ENCODE measurements around the gene OTULIN.

Gene OTULIN

DNA sequence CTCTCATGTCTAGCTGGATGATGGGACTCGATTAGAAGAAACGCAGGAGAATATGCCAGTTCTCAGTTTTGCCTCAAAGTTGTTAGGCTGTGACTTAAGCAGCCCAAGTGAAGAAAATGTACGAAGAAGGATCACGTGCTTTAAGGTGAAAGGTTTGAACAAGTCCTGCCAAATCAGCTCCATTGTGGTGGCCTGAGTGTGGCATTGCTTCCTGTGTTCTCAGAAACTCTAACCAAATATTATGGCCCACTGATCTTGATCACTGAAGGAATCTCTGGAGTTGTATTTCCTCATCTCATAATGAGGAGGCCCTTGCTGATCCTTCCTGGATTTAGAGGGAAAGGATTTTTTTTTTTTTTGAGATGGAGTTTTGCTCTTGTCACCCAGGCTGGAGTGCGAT lies 44.0 kb downstream of the OTULIN start:
- no peak for TF ChIP-seq BHLHE40 (IDR thresholded peaks at IDR 0.05; ENCODE audit: borderline replicate concordance)
- no peak for TF ChIP-seq ELF4 (IDR thresholded peaks at IDR 0.05)
- no peak for TF ChIP-seq ARNT (IDR thresholded peaks at IDR 0.05)
- no peak for TF ChIP-seq FOXK2 (IDR thresholded peaks at IDR 0.05)
- TF ChIP-seq NFRKB (IDR thresholded peaks at IDR 0.05), result no peak
- no peak for TF ChIP-seq LEF1 (IDR thresholded peaks at IDR 0.05; ENCODE audit: borderline replicate concordance)
- no peak for TF ChIP-seq TARDBP (IDR thresholded peaks at IDR 0.05)
- no peak for TF ChIP-seq FOXM1 (IDR thresholded peaks at IDR 0.05; ENCODE audit: borderline replicate concordance)
- TF ChIP-seq, protein P1, sequence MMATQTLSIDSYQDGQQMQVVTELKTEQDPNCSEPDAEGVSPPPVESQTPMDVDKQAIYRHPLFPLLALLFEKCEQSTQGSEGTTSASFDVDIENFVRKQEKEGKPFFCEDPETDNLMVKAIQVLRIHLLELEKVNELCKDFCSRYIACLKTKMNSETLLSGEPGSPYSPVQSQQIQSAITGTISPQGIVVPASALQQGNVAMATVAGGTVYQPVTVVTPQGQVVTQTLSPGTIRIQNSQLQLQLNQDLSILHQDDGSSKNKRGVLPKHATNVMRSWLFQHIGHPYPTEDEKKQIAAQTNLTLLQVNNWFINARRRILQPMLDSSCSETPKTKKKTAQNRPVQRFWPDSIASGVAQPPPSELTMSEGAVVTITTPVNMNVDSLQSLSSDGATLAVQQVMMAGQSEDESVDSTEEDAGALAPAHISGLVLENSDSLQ (IDR thresholded peaks at IDR 0.05), result no peak
- TF ChIP-seq L3MBTL2 (conservative IDR thresholded peaks at IDR 0.05), result no peak
- TF ChIP-seq CTBP1 (IDR thresholded peaks at IDR 0.05; ENCODE audit: borderline replicate concordance), result no peak
- no peak for TF ChIP-seq ZNF384 (IDR thresholded peaks at IDR 0.05)
- TF ChIP-seq SUZ12 (IDR thresholded peaks at IDR 0.05), result no peak
- TF ChIP-seq SP1 (IDR thresholded peaks at IDR 0.05), result no peak
- no peak for TF ChIP-seq FOXA1 (IDR thresholded peaks at IDR 0.05)
- TF ChIP-seq HDGF (IDR thresholded peaks at IDR 0.05; ENCODE audit: borderline replicate concordance), result no peak
- CTCF ChIA-PET, result interaction anchor here (1.0 to 1.2 kb wide), 2 partner anchors 19 to 295 kb away, joined by 4 to 7 read pairs; no protein-coding TSS in a partner anchor
- no peak for DNase-seq (ENCODE audit: extremely low spot score)
- POLR2A ChIA-PET, result no interaction called here

DNA sequence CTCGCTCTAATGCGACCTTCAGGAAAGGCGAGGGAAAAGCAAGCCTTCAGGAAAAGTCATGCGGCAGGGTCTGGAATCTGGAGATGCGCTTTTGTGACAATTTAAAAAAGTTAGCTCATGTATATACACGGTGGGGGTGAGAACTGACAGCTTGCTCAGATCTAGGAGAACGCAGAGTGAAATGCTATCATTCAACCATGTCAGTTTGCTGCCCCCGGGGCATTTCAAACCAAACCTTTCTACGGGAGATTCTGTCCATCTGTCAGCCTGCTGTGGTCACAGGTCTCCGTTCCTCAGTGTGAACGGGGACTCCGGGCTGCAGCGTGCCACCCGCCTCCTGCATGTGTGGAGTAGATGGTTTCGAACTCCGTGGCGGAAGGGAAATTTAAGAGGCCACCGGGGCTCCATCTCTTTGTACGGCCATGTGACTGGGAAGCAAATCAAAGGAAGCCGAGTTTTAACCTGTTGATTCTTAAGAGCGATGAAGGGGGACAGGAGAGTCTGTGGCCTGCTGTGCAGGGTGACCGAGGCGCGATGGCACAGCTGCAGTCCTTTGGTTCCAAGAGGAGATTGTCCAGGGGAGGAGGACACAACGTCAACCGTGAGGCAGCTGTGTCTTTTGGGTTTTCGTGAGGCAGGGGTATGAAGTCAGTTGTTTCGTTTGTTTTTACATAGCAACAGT lies 45.9 kb downstream of the OTULIN start:
- CTCF ChIA-PET, result interaction anchor here (0.6 kb wide), 1 partner anchor 17 kb away, joined by 3 read pairs; no protein-coding TSS in a partner anchor
- no peak for DNase-seq (ENCODE audit: extremely low spot score)
- TF ChIP-seq TARDBP (IDR thresholded peaks at IDR 0.05) (no peak), ARNT (IDR thresholded peaks at IDR 0.05) (no peak), LEF1 (IDR thresholded peaks at IDR 0.05; ENCODE audit: borderline replicate concordance) (no peak), FOXA1 (IDR thresholded peaks at IDR 0.05) (no peak), HDGF (IDR thresholded peaks at IDR 0.05; ENCODE audit: borderline replicate concordance) (no peak), BHLHE40 (IDR thresholded peaks at IDR 0.05; ENCODE audit: borderline replicate concordance) (no peak), NFRKB (IDR thresholded peaks at IDR 0.05) (no peak), ZNF384 (IDR thresholded peaks at IDR 0.05) (no peak), FOXM1 (IDR thresholded peaks at IDR 0.05; ENCODE audit: borderline replicate concordance) (no peak), SUZ12 (IDR thresholded peaks at IDR 0.05) (no peak), FOXK2 (IDR thresholded peaks at IDR 0.05) (no peak), SP1 (IDR thresholded peaks at IDR 0.05) (no peak), CTBP1 (IDR thresholded peaks at IDR 0.05; ENCODE audit: borderline replicate concordance) (no peak)
- TF ChIP-seq, protein P1 (IDR thresholded peaks at IDR 0.05), result no peak
- POLR2A ChIA-PET, result no interaction called here

DNA sequence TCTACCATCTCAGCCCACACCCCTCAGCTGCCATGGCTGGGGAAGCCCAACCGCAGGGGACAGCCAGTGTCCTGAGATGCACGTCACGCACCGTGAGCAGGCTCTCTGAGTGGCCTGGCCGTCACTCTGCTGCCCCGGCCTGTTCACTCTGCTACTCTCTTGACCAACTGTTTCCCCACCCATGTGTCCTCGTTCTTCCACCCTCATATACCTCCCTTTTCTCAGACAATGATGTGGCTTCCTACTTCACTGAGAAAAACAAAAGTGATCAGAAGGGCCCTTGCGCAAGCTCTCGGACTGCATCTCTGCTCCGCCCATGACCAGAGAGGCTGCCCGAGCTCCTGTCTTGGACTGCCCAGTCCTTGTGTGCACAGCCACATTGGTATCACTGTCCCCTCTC lies 47.6 kb downstream of the OTULIN start:
- ChIA-PET POLR2A (no interaction called here), CTCF (no interaction called here)
- TF ChIP-seq FOXA1 (IDR thresholded peaks at IDR 0.05), result no peak
- no peak for TF ChIP-seq HDGF (IDR thresholded peaks at IDR 0.05; ENCODE audit: borderline replicate concordance)
- no peak for TF ChIP-seq L3MBTL2 (conservative IDR thresholded peaks at IDR 0.05)
- TF ChIP-seq CTBP1 (IDR thresholded peaks at IDR 0.05; ENCODE audit: borderline replicate concordance), result no peak
- no peak for TF ChIP-seq FOXM1 (IDR thresholded peaks at IDR 0.05; ENCODE audit: borderline replicate concordance)
- TF ChIP-seq ELF4 (IDR thresholded peaks at IDR 0.05), result no peak
- no peak for TF ChIP-seq TARDBP (IDR thresholded peaks at IDR 0.05)
- no peak for TF ChIP-seq BHLHE40 (IDR thresholded peaks at IDR 0.05; ENCODE audit: borderline replicate concordance)
- no peak for TF ChIP-seq ZNF384 (IDR thresholded peaks at IDR 0.05)
- no peak for TF ChIP-seq FOXK2 (IDR thresholded peaks at IDR 0.05)
- no peak for TF ChIP-seq NFRKB (IDR thresholded peaks at IDR 0.05)
- DNase-seq (ENCODE audit: extremely low spot score), result no peak

DNA sequence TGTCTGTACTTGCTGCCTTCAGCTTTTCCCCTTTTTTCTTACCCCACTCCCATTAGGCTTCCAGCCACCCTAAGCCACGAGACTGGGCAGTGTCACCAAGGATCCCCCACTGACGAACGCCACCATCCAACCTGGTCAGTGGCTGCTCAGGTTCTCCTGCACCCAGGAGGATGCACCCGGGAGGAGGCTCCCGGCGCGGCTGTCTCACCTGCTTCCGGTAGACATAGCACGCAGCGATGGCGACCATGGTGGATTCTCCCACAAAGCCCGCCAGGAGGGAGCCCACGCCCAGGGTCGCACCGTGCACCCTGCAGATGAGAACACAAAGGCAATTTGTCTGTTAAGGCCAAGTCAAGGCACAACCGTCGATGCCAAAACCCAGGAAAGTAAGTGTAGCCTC lies 48.1 kb downstream of the OTULIN start:
- ChIA-PET CTCF (no interaction called here), POLR2A (no interaction called here)
- no peak for DNase-seq (ENCODE audit: extremely low spot score)
- no peak for TF ChIP-seq SUZ12 (IDR thresholded peaks at IDR 0.05)
- no peak for TF ChIP-seq SP1 (IDR thresholded peaks at IDR 0.05)
- TF ChIP-seq NFRKB (IDR thresholded peaks at IDR 0.05), result no peak
- TF ChIP-seq FOXA1 (IDR thresholded peaks at IDR 0.05), result no peak
- no peak for TF ChIP-seq CTBP1 (IDR thresholded peaks at IDR 0.05; ENCODE audit: borderline replicate concordance)
- no peak for TF ChIP-seq FOXK2 (IDR thresholded peaks at IDR 0.05)
- TF ChIP-seq TARDBP (IDR thresholded peaks at IDR 0.05), result no peak
- no peak for TF ChIP-seq ARNT (IDR thresholded peaks at IDR 0.05)
- TF ChIP-seq FOXM1 (IDR thresholded peaks at IDR 0.05; ENCODE audit: borderline replicate concordance), result no peak
- no peak for TF ChIP-seq LEF1 (IDR thresholded peaks at IDR 0.05; ENCODE audit: borderline replicate concordance)
- TF ChIP-seq BHLHE40 (IDR thresholded peaks at IDR 0.05; ENCODE audit: borderline replicate concordance), result no peak
- no peak for TF ChIP-seq ZNF384 (IDR thresholded peaks at IDR 0.05)
- TF ChIP-seq L3MBTL2 (conservative IDR thresholded peaks at IDR 0.05), result no peak
- TF ChIP-seq HDGF (IDR thresholded peaks at IDR 0.05; ENCODE audit: borderline replicate concordance), result no peak
- TF ChIP-seq, protein P1 (IDR thresholded peaks at IDR 0.05), result no peak
- no peak for TF ChIP-seq ELF4 (IDR thresholded peaks at IDR 0.05)

DNA sequence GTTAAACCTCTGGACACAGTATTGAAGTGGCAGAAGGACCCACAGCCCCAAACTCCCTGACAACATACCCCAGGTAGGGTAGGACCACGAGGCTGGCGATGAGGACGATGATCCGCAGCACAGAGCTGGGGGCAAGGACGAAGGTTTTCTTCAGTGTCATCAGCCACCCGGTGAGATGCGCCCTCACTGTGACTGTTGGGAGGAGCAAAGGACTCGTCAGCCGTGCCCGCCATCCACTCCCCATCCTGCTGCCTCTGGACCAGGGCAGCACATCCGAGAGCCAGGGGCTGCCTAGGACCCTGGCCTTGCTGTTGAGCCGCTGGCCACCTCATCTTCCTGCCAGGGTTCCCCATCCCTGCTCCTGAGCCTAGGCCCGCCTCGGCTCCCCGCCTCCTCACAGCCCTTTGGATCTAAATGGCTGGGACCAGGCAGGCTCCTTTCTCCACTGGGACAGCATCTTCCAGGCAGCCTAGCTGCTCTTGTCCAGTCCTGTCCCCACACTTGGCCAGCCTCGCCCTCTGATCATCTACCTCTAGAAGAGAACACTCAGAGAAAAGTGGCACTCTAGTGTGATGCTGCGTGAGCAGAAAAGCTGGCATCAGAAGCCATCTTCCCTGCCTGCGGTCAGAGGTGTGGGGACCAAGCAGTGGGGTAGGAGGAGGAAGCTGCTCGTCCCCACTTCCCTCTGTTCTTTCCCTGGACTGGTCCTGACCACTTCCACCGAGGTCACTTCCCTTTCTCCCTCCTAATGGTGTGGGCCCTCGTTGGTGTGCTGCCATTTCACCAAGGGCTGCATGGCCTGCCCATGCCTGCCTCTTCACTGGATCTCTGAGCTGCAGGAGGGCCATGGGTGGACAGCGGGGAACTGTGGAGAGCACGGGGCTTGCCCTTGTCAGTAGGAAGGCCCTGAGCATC lies 49.2 kb downstream of the OTULIN start:
- TF ChIP-seq, protein P1 (IDR thresholded peaks at IDR 0.05), result no peak
- TF ChIP-seq TARDBP (IDR thresholded peaks at IDR 0.05), result no peak
- no peak for TF ChIP-seq ZNF384 (IDR thresholded peaks at IDR 0.05)
- TF ChIP-seq LEF1 (IDR thresholded peaks at IDR 0.05; ENCODE audit: borderline replicate concordance), result no peak
- no peak for TF ChIP-seq FOXA1 (IDR thresholded peaks at IDR 0.05)
- no peak for TF ChIP-seq SP1 (IDR thresholded peaks at IDR 0.05)
- no peak for TF ChIP-seq ELF4 (IDR thresholded peaks at IDR 0.05)
- TF ChIP-seq HDGF (IDR thresholded peaks at IDR 0.05; ENCODE audit: borderline replicate concordance), result no peak
- TF ChIP-seq ARNT (IDR thresholded peaks at IDR 0.05), result no peak
- TF ChIP-seq FOXK2 (IDR thresholded peaks at IDR 0.05), result no peak
- no peak for TF ChIP-seq L3MBTL2 (conservative IDR thresholded peaks at IDR 0.05)
- TF ChIP-seq NFRKB (IDR thresholded peaks at IDR 0.05), result no peak
- TF ChIP-seq SUZ12 (IDR thresholded peaks at IDR 0.05), result no peak
- no peak for DNase-seq (ENCODE audit: extremely low spot score)
- ChIA-PET POLR2A (interaction anchor here (0.8 kb wide), 1 partner anchor 59 kb away, joined by 3 read pairs; no protein-coding TSS in a partner anchor), CTCF (no interaction called here)
